ENCODE measurements around the gene IL21.

Gene IL21

DNA sequence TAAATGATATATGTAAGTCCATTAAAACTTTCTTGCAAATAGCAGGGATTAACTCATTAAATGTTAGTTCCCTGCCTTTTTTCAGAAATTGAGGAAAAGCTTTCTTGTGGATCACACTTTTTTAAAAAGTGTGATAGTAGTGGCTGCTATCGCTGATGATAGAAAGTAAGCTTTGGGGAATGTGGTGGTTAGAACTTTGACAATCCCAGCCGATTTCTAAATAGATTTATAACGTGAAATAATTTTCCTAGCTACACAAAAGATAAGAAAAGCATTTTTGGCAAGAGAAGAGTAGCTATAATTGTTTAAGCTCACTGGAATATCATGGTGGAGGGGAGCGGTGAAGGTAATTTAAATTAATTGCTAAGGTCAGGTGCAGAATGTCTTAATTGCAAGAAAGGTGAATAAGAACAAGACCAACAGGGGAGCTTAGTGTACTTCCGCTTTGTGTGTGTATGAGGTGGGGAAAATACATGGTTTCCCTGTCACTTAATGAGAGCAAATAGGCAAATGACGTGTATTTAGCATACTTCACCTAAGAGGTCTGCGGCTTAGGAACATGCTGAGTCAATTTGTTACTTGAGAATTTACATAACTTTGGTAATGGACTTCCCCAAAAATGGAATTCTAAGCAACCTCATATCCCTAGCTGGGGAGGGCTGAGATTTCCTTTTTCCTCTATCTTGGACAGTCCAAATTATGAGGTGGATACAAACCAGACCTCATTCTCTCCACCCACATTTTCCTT lies 11.7 kb upstream of the IL21 start:
- no peak for DNase-seq

DNA sequence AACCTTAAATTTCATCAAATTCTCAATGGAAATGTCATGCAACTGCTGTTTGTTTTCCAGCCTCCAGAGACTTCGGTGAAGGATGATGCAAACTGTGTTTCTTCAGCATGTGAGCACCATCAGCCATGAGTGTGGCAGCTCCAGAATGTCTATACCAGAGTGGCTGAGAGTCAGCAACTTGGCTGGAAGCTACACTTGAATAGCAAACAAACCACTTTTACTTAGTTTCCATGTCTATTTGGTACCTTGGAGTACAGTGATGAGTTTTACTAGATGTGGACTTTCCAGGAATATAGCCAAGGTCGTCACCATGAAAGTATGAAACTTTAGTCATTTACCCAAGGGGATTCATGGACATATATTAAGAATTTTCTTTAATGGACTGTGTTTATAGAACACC lies 4.3 kb upstream of the IL21 start:
- no peak for DNase-seq

DNA sequence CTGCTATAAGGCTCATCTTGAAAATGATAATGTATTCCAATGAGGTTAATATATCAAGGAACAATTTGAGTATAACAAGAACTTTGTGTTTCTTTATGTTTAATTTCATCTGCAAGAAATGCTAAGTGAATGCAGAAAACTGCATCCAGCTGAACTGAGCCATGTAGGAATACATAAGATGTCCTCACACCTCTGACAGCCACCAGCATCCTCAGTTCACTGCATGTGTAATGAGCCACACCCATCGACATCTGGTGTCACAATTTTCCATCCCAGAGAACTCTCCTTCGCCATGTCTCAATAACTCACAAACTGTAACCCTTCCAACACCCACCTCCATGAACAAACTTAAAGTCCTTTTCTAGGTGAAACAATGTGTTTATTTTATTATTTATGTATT lies 3.3 kb upstream of the IL21 start:
- no peak for DNase-seq

DNA sequence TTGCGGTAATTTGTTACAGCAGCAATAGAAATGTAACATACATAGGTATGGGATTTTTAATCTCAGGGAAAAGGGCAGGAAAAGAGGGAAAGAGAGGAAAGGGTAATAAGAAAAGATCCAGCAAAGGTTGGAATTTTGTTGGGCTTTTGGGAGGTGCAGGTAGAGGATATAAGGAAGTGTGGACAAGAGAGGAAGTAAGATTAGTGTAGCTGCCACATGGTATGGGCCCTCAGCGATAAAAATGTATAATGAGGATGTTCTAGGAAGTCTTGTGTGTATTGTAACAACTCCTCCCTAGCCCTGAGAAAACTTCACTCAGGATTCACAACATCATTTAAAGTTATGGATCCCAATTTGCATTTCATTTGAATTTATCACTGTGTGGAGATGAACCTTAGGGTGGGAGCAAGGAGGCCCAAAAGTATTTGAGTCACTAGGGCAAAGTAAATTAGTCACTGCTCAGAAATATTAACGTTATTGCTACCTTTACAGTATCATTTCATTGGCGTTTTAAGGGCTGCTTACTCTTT lies 2.8 kb upstream of the IL21 start:
- no peak for DNase-seq

DNA sequence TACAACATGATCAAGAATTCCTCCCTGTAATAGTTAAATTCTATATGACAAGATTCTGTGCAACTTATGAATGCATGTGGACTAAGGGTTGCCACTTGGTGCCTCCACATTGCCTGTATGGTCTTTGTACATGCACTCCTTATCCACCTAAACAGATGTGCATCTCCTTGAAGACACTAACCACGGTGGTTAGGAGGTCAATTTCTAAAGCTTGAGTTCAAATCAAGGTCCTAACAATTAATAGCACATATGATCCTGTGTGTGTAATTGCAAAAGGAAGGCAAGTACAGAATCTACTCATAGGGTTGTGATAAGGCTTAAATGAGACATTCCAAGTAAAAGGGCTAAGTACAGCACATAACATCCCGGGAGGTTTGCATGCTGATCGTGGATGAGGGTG lies 1.5 kb upstream of the IL21 start:
- no peak for DNase-seq

DNA sequence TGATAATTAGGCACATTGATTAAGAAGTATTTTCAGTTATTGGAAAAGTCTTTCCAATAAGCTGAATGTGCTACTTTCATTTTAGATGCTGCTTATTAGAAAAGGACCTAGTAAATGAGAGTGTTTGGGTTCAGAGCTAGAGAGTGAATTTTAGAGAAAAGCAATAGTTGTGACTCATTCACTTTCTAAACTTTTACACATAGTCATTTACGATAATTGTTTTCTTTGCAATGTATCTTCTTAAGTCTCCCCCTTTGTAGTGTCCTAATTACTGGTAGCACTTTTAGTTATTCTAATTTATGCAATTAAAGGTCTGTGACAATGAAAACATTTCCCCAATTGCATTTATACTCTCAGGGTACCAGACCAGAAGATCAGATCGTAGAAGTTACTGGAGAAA lies 1.3 kb downstream of the IL21 start:
- DNase-seq, result no peak

DNA sequence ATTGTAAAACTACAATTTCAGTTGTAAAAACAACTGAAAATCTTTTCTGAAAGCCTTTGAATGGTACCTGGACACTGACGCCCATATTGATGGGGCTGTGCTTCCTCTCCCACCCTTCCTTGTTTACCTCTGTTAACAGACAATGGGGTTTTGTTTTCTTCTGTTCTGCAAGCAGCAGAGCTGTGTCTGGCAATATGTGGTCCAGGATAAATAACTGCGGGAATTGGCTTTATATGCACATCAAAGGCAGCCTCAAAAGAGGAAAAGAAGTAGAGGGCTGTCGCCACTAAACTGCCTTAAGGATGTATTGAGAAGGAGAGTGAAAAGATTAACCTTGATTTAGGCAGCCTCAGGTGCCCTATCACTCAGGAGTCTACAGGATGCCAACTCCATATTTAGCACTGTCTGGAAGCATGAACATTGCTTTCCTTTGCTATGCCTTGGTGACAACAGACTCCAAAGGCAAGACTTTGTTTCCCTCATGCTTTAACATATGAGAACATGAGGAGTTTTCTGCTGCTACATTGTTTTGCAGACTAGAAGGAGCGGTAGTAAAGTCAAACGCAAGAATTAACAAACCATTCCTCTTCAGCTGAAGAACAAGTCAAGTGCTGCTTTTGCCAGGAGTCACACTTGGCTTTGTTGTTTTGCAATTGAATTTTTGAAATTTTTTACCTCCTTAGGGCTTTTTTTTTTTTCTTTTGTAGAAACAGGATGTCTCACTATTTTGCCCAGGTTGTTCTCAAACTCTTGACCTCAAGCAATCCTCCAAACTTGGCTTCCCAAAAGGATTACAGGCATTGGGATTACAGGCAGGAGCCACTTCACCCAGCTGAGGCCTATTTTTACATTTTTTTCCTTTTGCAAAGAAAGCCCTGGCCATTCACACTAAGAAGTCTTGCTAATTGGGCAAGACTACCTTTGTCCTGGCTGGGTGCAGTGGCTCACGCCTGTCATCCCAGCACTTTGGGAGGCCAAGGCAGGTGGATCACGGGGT lies 3.0 kb downstream of the IL21 start:
- no peak for DNase-seq

DNA sequence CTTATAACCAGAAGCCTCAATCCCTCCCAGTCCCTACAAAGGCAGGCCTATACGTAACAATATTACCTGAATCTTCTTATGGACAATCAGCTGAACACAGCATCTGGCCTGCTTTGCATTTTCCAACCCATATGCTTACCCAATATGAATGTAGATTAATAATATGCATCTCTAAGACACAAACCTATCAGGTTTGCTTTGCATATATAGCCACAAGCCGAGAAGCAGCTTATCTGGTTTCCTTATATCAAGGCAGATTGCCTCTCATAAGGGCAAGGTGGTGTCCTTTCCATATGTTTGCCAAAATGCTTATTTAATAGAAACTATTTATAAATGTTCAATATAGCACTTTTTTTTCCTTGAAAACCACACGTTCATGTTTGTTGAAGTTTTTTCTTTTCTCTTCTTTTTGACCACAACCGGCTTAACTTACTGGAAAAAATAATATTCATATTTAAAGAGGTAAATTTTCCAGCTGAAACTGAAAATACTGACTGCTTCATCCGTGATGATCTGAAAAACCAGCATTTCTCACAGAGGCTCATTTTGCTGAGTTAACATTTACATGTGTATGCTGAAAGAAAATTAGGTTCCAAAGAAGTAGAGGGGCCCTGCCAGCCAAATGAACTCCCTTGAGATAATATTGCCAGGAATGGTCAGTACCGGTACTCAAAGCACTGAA lies 3.8 kb downstream of the IL21 start:
- no peak for DNase-seq

DNA sequence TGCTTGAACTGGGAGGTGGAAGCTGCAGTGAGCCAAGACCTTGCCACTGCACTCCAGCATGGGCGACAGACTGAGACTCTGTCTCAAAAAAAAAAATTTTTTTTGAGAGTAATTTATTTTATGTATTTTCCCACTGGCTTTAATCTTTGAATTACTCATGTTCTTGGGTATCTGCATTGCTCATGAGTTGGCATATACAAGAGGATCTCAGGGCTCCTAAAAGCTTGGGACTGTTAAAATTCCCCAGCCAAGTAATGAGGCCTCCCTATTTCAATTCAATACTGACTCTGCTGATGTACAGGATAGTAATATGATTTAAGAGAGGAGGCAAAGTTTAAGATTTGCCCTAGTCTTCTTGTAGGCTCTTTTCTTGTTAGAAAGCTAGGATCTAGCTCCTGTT lies 6.2 kb downstream of the IL21 start:
- no peak for DNase-seq

DNA sequence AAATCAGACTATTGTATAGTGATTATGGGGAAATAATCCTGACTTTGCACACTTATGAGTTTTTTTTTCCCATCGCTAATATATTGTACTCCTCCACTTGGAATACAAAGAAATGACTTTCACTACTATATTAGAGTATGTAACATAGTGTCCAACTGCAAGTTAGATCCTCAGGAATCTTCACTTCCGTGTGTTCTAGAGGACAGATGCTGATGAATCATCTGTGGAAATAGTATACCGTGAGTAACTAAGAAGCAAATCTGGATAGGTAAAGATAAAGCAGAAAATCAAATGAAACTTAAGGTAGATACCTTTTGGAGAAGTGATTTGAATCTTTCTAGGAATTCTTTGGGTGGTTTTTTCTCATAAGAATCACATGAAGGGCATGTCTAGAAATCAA lies 8.3 kb downstream of the IL21 start:
- DNase-seq, result no peak

DNA sequence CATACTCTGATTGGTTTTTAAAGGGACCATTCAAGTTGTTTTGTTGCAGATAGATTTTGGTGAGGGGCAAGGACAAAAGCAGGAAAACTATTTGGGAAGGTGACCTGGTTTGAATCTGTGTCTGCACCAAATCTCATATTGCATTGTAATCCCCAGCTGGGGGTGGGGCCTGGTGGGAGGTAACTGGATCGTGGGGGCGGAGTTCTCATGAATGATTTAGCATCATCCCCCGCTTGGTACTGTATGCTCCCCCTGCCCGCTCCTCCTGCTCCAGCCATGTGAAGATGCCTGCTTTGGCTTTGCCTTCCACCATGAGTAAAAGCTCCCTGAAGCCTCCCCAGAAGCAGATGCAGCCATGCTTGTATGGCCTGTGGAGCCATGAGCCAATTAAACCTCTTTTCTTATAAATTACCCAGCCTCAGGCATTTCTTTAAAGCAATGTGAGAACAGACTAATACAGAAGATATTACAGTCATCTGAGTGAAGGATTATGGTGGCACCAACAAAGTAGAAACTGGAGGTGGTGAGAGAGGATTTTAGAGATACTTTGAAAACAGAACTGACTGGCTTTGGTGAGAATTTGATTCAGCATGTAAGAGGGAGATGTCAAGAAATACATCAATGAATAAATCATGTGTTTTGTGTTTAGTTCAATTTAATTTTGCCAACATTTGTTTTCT lies 14.4 kb downstream of the IL21 start:
- no peak for DNase-seq

DNA sequence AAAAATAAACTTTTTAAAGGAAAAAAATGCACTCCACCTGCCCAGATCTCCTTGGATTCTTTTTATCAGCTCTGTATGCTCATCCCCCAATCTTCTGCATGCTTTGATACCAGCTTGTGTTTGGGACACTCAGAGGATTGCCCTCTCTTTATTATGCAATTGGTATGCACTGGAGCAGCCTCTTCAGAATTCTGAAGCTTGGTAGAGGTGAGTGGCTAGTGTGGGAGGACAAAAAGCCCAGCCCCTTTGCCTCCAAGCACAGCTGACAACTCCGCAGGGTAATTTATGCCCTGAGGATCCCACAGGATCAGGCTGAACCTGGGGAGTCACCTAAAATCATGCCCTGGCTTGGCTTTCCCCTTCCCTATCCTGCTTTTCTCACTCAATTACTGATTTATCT lies 16.7 kb downstream of the IL21 start:
- DNase-seq, result no peak

DNA sequence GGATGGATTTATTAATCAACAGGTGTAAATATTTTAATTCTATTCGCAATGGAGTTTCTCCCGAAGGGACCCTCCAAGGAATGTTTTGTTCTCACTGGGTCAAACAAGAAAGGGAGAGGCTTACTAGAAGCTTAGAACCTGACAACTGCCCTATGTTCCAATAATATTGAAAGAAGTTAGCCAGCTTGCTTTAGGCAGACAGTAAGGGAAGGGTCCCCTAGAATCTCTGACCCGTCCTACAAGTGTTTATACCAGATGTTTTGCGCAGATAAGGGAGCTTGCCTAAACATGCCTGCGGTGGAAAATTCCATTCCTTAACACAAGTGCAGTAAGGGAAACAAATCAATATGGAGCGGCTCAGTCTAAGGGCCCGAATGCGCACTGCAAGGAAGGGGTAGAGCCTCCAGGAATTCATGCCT lies 17.7 kb downstream of the IL21 start:
- DNase-seq, result no peak

DNA sequence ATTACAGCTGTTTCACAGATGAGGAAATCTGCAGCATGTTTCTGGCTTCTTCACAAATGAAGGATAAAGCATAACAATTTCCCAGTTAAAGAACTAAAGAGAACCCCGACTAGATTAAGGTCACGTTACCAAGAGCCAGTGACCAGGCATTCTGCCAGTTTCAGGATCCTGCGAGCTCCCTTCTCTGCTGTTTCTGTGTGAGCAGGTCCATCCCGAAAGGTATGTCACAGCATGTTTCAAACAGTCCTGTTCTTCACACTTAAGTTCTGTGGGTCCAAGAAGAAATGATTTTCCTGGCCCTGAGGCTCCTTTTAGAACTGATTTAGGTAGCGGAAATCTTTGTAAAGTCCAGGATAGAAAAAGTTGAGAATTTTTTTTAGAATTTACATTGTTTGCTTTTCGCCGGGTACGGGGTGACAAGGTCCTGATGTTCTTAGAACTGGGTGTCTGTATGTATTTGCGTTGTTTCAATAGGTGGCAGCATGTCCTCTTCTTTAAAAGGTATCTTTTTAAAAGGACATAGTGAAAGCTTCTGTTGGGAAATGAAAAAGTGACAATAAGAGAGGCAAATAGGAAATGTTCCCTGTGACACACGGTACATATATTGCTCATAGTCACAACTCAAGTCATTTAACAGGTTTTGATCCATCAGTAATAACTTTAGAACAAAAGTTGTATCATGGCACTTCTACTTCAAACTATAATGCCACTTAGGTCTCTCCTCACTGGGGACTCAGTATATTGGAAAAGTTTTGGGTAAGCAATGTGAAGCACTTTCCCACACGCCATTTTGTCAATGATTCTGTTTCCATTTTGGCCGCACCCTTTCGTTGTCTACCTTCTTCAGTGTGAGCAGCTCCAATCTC lies 18.4 kb downstream of the IL21 start:
- no peak for DNase-seq

DNA sequence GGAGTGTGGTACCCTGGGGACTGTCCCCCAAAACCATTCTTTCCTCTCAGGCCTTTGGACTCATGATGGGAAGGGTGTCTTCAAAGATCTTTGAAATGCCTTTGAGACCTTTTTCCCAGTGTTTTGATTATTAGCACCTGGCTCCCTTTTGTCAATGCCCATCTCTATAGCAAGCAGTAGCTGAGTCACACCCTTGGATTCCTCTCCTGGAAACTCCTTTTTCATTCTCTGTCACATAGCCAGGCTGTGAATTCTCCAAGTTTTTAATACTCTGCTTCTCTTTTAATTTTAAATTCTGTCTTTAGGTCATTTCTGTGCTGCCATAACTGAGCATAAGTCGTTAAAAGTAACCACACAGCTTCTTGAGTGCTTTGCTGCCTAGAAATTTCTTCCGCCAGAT lies 29.7 kb downstream of the IL21 start:
- no peak for DNase-seq

DNA sequence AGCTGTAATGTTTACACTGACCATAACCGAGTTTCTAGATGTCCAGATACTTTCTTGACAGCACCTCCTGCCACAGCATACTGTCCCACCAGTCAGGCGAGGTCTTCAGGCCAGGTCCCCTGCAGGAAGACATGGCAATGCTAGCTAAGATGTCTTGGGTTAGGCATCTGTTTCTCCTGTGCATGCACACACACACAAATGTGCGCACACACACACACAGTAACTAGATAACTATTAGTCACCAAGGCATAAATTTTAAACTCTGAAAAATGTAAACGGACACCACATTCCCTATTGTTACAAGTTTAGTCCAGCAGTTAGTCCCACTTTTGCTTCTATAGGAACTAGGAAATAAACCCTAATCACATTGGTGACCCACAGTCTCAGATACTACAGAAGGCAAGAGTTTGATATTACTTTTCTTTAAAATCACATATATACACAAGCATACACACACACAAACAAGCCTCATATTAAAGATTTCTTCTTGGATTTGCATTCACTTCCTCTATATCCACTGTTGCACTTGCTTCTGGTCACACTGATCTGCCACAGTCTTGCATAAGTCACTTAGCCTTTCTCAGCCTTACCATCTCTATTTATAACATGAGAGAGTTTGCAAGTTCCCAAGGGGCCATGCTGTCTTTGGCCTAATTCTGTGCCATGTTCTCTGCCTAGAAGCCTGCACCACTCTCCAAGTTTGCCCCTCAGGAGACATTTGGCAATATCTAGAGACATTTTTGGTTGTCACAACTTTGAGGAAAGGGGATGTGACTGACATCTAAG lies 32.2 kb downstream of the IL21 start:
- DNase-seq, result no peak

DNA sequence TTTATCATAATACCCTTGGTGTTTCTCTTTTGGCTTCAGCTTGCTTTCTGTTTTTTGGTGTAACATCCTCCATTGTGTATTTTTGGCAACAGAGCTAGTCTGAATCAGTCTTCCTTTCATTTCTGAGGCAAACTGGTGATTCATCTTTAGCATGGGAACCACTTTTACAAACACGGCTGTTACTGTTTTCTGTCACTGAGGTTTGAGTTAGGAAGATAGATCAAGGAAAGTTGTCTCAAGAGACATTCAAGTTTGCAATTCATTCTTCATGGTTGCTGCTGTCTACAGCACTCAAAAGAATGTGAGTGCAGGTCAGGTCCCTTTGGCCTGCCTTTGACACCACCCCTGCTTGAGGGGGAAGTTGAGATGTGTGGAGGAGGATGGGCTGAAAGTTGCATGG lies 36.3 kb downstream of the IL21 start:
- DNase-seq, result no peak

DNA sequence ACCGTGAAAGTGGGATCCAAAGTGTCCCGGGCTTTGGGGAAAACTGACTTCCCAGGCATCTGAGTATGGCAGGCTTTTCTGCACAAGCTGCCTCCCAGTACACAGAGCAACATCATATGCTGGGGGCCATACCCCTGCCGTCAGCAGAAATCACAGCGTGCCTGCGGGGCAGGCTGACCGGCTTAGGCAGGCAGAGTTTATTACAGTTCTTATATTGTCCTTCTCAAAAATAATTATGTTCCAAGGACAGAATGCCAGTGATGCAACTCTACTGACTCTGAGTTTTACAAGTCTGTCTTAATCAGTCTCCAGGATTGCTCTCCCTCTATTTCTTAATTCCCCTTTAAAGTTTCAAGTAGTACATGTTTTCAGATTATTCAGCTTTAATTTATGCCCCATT lies 37.0 kb downstream of the IL21 start:
- no peak for DNase-seq

DNA sequence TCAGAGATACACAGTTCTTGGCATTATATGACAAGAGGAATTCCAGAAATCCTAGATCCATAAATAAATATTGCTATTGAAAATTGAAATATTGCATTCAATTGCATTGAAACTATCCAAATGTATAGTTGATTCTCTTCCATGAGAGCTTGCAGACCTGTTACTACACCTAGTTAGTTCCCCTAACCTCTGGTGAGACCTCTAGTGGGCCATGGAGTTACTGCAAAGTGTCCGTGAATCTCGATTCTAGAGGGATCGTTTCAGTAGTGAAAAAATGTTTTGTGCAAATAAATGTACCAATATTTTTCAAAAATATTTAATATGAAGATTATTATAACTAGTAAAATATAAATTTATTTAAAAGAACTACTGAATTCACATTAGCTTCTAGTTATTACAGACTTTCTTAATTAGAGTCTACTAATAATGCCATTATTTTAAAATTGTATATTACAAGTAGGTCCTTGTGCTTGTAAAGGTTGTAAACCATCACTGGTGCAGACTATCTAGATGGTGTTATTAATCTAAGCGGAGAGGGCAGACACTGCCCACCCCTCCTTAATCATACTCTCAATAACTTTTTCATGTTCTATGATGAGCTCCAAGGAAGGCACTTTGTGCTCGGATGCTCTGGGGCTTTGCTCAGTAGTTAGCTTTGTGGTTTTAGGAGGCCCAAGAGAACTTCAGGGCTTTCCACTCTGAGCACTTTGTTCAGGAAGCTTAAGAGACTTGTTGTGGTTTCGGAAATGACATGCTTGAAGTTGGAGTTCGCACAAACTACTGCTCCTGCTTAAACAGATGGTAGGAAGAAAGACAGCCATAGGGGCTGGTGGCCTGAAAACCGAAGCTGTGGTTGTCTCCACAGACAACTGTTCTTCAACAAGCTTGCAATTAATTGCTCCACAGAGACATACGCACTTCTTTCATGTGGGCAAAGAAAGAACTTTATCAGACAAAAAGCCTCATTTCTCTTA lies 42.8 kb downstream of the IL21 start:
- no peak for DNase-seq

DNA sequence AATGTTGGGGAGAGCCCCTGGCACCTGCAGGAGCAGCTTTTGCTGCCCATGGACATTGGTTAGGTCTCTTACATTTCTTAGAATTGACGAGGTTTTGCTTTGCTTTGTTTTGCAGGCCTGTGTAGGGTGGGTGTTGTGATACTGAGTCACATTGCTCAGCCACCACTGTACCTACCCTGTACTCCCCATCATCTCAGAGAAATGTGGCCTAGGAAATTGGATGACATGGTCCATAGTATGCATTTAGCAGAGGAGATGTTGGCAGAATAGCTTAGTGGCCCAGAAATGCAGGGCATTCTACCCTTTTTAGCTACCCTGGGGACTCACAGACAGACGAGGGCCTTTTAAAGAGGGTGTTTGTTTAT lies 43.7 kb downstream of the IL21 start:
- no peak for DNase-seq
